ENCODE measurements around the gene BCO1.

BCO1 gene

GRCh38 chr16:81276323-81276722 is 37.8 kb downstream of the BCO1 start:
- DNase-seq (ENCODE audit: low spot score) = no peak

DNA sequence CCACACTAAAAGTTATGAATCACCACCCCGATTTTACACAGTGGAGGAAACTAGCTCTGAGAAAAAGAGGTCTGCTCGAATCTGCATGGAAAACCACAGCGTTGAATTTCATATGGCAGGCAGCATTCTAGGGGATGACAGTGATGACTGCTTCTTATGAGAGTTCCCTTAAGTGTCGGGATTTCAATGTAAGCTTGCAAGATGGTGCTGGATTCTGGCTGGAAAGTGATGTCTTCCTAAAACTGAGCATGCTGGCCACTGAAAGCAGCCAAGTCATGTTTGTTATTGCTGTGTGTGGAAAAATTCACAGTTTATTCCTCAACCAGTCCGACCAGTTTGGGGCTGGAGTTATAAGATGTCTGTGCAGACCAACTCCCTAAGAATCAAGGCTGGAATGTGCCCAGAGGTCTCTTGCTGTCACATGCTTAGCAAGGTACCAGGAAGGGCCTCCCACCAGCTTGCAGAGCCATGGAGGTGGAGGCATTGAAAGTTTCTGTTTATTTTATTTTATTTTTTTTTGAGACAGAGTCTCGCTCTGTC is 39.1 kb downstream of the BCO1 start:
- no peak for DNase-seq (ENCODE audit: low spot score)

GRCh38 chr16:81278526-81278925 is 40.0 kb downstream of the BCO1 start:
- no peak for DNase-seq (ENCODE audit: low spot score)

- DNase-seq (ENCODE audit: low spot score) = no peak
Measured at GRCh38 chr16:81279392-81279791, 40.9 kb downstream of the BCO1 start.

DNA sequence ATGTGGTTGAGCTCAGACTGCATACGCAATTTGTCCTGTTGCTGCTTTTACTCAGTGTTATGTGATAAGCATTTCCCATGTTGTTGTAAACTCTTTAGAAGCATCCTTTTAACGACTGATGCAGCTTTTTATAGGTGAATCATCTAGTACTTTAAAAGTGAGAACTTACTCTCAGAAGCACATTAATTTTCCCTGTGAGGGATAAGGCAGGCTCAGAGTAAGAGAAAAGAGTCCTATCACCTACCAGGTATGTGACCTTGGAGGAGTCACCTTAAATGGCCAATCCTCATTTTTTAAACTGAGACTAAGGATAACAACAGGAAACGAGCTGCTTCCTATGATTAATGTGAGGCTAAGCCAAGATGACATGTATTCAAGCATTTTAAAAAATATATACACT is 41.9 kb downstream of the BCO1 start:
- no peak for DNase-seq (ENCODE audit: low spot score)

DNA sequence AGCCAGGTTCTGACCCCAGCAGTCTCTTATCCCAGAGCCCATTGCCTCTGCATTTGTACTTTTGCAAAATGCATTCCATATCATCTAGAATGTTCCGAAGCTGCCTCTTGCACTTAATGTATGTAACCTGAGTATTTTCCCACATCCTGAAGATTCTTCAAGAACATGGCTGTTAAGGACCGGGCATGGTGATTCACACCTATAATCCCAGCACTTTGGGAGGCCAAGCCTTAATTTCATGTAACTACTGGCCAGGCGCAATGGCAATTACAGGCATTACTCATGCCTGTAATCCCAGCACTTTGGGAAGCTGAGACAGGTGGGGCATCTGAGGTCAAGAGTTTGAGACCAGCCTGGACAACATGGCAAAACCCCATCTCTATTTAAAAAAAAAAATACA is 44.6 kb downstream of the BCO1 start:
- no peak for DNase-seq (ENCODE audit: low spot score)

DNA sequence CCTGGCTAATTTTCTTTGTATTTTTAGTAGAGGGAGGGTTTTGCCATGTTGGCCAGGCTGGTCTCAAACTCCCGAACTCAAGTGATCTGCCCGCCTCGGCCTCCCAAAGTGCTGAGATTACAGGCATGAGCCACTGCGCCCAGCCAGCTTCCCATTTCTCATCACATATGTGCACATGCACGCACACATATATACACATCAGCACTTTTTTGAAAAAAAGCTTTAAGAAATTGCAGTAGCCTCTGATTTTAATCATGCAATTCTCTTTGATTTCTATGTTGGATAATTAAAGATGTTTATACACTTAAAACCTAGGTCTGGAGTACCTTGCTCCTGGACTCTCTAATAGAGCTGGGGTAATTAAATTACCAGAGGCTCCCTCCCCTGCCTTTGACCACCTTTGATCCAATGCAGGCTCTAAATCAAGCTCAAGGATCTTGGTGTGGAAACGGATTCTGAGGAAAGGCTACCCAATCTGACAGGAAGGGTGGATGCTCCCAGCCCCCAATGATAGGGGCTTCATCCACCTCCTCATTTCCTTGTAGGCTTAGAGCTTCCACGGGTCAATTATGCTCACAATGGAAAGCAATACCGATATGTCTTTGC is 46.6 kb downstream of the BCO1 start:
- DNase-seq (ENCODE audit: low spot score) = no peak

GRCh38 chr16:81286190-81286589 is 47.7 kb downstream of the BCO1 start:
- no peak for DNase-seq (ENCODE audit: low spot score)

- DNase-seq (ENCODE audit: low spot score) = no peak
Measured at GRCh38 chr16:81291117-81291516, 52.6 kb downstream of the BCO1 start.

DNA sequence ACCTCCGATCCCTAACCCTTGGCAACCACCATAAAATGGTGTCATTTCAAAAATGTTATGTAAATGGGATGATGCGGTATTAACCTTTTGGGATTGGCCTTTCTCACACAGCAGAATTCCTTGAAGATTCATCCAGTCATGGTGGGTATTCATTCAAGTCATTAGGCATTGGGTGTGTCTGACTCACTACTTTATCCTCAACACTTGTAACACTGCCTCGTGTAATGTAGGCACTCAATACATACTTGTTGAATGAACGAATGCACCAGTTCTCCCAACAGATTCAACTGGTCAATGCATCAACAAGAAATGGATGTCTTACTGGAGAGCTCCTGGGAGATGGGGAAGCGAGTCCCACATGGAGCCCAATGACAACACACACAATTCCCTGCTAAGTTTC is 54.4 kb downstream of the BCO1 start:
- no peak for DNase-seq (ENCODE audit: low spot score)

DNA sequence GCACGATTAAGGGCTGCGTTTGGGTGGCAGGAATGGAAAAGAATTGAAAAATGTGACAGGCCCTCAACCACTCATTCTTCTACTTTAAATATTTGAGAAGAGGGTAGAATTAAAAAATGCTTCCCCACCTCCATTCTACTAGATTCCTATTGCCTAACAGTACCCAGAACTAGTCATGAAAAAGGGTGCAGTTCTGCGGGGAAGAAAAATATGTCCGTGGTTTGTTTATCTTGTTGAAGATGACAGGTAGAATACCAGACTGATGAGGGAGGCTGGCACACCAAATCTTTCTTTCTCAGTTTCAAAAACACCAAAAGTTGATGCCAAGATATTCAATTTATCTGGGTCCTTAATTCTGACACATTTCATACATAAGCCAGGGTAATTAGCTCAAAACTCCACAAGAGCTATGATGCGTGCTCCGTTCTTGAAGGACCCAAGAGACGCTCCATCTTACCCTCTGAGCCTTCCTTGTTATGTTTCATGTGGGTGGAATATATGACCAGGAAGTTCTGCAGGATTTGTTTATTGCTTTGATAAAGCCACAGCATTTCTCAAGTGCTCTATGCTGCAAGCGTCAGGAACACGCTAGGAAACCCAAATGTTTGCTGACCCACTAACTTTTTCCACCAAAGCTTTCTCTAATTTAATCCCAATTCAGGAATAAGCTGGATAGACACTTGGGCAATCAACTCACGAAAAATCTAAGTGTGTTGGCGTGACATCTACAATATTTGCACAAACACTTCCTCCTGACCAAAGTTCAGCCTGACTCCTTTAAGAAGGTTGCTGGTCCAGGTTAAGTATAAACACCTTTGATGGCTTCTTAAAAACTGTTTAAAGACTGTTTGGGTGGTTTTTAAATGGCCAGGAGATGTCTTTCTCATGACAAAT is 55.7 kb downstream of the BCO1 start:
- DNase-seq (ENCODE audit: low spot score) = no peak

DNA sequence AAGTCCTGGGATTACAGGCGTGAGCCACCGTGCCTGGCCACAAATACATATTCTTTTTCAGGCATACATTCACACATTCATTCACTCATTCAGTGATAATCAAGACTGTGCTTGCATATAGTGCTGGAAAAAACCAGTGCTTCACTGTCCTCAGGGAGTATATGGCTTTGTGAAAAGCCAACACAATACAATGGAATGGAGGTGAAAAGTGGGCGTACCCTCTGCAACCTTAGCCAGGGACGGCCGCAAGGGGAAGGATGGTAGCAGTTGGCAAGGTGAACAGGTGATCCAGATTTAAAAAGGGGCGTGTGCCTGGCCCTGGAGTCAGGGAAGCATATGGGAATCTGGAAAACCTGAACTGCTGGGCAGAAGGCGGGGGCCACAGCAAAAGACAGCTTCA is 58.1 kb downstream of the BCO1 start:
- no peak for DNase-seq (ENCODE audit: low spot score)

DNA sequence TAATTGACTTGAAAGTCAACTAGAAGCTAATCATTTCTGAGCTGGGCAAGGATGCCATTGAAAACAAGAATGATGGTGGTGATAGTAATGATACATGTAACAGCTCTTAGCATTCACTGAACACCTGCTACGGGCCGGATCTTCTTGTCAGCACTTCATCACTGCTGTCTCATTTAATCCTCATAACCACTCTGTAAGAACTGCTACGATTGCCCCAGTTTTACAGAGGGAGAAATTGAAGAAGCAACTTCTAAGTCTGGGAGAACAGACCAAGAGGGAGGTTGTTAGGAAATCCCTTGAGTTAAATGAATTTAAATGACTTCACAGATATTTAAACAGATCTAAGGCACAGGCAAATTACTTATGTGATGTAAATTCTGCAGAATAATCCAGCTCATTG is 69.3 kb downstream of the BCO1 start:
- no peak for DNase-seq (ENCODE audit: low spot score)

GRCh38 chr16:81310045-81310644 is 71.7 kb downstream of the BCO1 start:
- no peak for DNase-seq (ENCODE audit: low spot score)

GRCh38 chr16:81311762-81312161 is 73.3 kb downstream of the BCO1 start:
- no peak for DNase-seq (ENCODE audit: low spot score)

DNA sequence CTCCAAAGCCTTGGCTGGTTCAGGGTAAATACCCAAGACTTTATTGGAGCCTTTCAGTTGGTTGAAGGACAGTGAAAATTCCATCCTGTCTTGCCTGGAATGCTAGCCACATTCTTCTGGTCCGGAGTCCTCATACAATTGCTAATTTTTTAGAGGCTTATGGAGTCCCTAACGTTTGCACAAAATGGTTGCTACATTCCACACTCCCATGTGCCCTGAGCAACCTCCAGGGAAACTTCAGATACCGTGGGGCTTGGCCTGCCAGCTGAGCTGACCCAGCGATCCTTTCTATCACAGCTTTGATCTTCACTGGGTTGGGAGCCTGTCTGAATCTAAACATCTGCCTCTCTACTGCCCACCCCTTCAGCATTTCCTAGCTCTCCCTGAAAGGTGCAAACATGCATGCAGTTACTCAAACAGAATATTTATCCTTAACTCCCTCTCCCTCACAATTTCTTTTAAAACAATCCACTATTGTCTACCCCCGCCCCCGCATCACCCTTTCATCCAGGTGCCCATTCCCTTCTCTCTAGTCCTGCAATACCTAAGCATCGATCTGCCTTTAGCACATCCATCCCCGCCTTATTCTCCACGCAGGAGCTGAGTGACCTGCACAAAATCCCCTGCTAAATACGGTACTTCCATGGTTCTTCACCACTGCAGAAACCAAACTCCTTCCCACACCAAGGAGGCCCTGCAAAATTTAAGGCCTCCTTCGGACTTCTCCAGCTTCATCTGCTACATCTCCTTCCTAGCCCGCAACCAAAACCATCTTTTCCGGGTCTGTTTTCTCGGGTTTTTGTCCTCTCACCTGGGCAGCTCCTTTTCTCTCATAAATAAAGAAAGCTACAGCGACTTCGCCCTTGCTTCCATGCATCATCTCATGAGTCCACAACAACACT is 75.5 kb downstream of the BCO1 start:
- no peak for DNase-seq (ENCODE audit: low spot score)

GRCh38 chr16:81314603-81315270 is 76.2 kb downstream of the BCO1 start, which contains the start of gene GAN:
Gene GAN, plus strand, starts transcription at chr16:81314962. Its CDS starts 152 bp downstream, at chr16:81315114.
- DNase-seq (ENCODE audit: low spot score) = peak; percentile 95

- DNase-seq (ENCODE audit: low spot score) = peak; percentile 43
Measured at GRCh38 chr16:81315271-81316175, 77.0 kb downstream of the BCO1 start.

DNA sequence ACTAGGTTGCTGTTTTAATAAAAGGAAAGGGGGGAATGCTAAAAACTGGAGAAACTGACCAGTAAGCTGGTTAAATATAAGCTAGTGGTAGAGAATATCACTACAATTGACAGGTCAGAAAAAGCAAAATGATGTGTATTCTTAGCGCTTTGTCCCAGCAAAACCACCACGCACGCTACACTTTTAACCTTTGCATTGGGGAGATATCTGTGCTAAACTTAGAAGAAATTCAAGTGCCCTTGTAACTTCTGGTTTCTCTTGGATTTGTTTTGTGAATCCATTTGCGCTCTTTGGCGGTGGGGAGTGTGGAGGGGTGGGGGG is 77.6 kb downstream of the BCO1 start:
- DNase-seq (ENCODE audit: low spot score) = no peak

GRCh38 chr16:81318711-81319110 is 80.2 kb downstream of the BCO1 start:
- no peak for DNase-seq (ENCODE audit: low spot score)
